HG03108 (cell line): ENCODE measurements around the gene DEFB121.
"Not testable (repeated sequence)": the region's sequence is repeated elsewhere in the genome, so short reads cannot be mapped to it uniquely, and the experiment has no call there.

Experiments used
- ATAC-seq: cut with Tn5 transposase; IDR thresholded peaks from one replicate; pipeline ENCODE4 v1.9.1; 2021; ENCODE audit warnings: moderate library complexity; ENCODE audit not compliant: unreplicated experiment

DEFB121 gene

DNA sequence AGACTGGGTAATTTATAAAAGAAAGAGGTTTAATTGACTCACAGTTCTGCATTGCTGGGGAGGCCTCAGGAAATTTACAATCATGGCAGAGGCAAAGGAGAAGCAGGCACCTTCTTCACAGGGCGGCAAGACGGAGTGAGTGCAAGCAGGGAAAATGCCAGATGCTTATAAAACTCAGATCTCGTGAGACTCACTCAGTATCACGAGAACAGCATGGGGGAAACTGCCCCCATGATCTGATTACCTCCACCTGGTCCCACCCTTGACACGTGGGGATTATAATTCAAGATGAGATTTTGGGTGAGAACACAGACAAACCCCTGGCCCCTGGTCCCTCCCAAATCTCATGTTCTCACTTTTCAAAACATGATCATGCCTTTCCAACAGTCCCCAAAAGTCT lies 41.7 kb downstream of the DEFB121 start:
- ATAC-seq: not testable (repeated sequence)

GRCh38 chr20:31363295-31363694 lies 42.7 kb downstream of the DEFB121 start:
- no peak for ATAC-seq

GRCh38 chr20:31355981-31356380 lies 50.0 kb downstream of the DEFB121 start:
- no peak for ATAC-seq
